Measurements from ENCODE around the gene GUK1.
"Not testable (repeated sequence)": the region's sequence is repeated elsewhere in the genome, so short reads cannot be mapped to it uniquely, and the experiment has no call there.

Gene GUK1

GRCh38 chr1:228164561-228165371, 24.7 kb downstream of the GUK1 start:
- DNase-seq: no peak

DNA sequence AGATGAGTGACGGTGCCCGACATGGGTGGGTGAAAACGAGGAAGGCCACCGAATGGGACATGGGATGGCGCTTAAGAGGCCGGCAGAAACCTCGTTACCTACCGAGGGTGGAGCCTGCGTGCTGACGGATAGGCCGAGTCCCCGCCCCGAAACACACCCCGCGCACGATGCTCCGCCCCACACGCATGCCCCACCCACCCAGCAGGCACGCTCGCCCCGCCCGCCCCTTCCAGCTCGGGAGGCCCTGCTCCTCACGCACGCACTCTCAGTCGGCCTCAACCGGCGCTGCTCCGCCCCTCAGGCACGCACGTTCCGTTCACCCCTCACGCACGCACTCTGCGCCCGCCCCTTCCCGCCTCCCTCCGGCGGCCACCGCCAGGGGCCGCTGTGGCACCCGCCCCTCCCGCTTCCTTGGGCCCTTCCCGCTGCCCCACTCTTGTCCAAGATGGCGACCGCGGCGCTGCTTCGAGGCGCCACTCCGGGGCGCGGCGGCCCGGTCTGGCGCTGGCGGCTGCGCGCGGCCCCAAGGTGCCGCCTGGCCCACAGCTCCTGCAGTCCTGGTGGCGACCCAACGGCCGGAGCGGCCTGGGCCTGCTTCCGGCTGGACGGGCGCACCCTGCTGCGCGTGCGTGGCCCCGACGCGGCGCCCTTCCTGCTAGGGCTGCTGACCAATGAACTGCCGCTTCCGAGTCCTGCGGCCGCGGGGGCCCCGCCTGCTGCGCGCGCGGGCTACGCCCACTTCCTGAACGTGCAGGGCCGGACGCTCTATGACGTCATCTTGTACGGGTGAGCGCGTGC, 25.5 kb downstream of the GUK1 start, which contains the start of gene IBA57:
Gene IBA57 (plus strand): TSS at position 433 of the 798 bp plus-strand sequence. CDS start 13 bp downstream, at position 446.
- peak; percentile 94 for DNase-seq

DNA sequence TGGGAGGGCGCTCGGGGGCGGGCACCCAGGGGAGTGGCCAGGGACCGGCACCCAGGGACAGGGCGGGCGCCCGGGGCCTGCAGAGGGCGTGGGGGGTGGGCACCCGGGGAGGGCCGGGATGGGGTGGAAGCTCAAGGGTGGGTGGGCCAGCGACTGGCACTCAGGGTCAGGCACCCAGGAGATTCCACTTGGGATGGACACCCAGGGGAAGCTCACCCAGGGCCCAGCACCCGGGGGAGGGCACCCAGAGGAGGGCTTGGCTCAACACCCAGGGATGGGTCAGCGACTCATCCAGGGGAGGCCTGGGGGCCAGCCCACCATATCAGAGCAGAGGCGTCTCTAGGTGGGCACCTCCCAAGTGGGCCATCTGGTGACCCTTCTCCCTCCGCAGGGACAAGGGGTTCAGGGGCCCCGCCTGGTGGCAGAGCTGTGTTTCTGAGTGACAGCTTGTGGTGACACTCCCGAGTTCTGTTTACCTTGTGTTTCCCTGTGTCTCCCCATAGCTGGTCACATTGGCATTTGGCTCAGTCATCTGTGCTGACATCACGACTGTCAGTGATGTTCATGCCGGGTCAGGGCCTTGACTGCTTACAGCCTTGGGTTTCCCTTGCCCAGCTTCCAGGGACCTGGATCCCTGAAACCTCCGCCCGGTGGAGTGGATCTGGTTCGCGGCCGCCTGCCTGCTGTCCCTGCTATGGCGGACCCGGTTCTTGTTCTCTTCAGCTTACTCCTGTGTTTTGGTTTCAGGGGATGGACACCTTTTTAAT, 26.3 kb downstream of the GUK1 start:
- no peak for DNase-seq

DNA sequence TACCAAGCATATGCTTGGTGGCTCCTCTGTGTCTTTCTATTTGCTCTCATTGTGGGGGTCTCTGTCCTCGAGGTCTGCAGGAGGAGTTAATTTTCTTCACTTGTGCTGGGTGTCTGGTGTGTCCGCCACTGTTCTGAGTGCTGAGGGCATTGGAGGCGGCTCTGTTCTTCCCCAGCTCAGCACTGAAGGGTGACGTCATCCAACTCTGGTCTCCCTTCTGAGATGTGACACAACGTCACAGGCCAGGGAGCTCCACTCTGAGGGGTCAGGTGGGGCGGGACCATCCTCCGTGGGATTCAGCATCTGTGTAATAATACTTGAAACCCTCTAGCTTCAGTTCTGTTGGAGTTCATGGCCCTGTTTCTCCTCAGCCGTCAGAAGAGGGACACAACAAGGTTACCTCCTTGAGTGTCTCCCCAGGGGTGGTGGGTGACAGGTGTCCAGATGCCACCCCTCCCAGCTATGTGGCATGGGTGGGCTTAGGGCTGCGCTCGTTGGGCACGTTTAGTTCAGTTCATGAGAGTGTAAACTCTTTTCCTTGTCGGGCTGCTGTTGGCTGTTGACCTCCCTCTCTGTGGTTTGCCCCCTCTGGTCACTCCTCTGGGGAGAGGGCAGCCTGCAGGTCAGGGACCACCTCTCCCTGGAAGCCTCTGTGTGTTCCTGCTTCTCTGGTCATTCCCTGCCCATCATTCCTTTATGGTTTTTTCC, 28.6 kb downstream of the GUK1 start:
- DNase-seq: no peak

GRCh38 chr1:228169345-228169744, 29.3 kb downstream of the GUK1 start:
- no peak for DNase-seq

DNA sequence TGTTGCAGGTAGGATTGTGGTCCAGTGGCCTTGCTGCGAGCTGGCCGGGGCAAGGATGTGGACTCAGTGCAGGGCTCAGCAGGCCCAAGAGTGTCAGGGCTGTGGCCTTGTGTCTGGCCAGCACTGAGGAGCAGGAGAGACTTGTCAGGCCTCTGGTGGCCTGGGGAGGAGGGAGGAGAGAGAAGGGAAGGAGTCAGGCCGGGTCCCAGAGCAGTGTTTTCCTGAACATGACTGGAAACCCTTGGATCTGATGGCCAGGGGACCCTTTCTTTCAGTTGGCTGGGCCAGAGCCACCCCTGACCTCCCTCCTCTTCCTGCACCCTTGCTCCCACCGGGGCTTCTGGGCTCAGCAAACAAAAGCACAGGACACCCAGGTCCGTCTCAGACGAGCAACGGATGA, 30.6 kb downstream of the GUK1 start:
- no peak for DNase-seq

GRCh38 chr1:228171221-228171891, 31.3 kb downstream of the GUK1 start:
- DNase-seq: no peak

DNA sequence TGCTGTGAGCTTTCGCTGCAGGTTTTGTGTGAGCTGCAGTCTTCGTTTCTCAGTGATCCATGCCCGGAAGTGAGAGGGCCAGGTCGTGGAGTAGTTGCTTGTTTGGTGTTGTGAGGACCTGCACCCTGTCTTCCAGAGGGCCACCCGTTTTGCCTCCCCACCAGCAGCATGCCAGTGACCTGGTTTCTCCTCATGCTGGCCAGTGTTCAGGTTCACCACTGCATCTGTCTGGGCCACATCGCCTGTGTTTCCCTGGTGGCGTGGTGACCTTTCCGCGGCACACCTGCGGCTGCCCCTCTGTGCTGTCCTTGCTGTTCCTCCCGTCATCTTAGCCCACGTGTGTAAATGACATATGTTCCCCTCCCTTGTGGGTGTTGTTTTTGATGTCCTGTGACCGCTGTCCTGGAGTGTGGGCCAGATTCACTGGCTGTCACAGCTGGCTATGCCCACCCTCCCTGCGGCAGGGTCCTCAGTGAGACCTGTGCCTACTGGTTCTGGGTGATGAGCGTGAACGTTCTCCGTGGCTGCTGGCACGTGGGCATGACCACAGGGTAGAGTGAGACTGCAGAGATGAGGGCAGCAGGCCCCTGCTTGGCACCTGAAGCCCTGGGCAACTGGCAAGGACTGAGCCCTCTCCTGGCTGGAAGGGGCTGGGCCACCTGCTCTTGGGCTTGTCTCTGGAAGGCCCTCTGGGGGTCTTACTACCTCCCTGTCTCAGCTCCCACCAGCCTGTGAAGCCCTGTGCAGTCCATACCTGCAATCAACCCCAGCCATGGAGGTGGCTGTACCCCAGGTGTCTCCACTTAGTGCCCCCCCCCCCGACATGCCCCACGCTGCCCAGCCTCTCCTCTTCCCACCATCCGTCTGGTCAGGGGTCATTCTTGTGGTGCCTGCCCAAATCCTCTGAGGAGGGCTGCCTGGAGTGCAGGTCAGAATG, 32.8 kb downstream of the GUK1 start:
- DNase-seq: no peak

DNA sequence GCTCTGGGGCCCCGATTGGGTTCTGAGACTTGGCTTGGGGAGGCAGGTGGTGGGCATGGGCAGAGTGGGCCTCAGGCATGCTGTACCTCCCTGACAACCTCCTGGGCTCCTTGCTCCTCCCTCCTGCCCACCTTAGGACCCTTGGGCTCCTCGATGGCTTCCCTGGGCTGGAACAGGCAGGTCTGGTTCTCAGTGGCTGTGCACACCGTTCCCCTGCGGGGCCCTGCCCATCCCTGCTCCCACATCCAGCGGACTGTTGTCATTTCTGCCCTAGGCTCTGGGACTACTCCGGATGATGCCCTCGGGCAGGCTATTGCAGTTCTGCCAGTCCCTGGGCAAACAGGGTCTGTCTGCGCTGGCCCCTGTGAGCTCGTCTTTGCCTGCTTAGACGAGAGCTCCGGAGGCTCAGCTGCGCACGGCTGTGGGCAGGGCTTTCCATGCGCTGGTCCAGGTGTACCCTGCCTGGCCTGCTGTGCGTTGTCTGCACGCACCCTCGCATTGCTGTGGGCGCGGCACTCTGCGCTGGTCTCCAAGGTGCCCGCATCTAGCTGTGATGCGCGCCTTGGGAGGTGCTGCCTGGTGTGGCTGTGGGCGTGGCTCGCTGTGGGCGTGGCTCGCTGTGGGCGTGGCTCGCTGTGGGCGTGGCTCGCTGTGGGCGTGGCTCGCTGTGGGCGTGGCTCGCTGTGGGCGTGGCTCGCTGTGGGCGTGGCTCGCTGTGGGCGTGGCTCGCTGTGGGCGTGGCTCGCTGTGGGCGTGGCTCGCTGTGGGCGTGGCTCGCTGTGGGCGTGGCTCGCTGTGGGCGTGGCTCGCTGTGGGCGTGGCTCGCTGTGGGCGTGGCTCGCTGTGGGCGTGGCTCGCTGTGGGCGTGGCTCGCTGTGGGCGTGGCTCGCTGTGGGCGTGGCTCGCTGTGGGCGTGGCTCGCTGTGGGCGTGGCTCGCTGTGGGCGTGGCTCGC, 33.7 kb downstream of the GUK1 start:
- DNase-seq: not testable (repeated sequence)

GRCh38 chr1:228174482-228175315, 34.6 kb downstream of the GUK1 start:
- no peak for DNase-seq

DNA sequence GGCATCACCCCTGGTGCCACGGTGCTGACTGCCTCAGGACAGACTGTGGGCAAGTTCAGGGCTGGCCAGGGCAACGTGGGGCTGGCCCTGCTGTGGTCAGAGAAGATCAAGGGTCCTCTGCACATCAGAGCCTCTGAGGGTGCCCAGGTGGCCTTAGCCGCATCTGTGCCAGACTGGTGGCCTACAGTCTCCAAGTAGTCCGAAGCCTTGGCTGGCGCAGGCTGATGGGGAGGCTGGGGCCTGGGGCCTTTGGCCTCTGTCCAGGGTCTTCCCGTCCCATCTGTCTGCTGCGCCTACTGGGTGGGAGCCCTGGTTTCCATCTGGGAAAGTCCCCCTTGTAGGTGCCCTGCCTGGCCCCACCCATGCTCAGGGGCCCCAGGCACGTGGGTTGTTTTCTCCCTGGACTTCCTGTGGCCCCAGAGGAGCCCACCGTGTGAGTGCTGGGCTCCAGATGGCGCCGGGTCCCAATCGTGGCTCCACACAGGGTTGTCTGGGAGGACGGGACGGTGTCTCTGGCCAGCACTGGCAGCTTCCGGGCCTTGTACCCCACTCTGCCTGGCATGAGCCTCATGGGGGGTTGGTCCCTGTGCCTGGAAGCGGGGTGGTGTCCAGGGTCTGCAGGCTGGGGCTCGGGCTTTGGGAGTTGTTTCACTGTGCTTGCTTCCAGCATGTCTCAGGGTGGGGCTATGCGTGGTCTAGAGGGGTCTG, 35.4 kb downstream of the GUK1 start:
- DNase-seq: no peak

- no peak for DNase-seq
Observed at GRCh38 chr1:228176024-228176395, 35.9 kb downstream of the GUK1 start.

- DNase-seq: no peak
Observed at GRCh38 chr1:228176461-228177182, 36.5 kb downstream of the GUK1 start.

GRCh38 chr1:228177183-228177475, 37.0 kb downstream of the GUK1 start:
- DNase-seq: no peak

- DNase-seq: no peak
Observed at GRCh38 chr1:228177721-228178710, 37.9 kb downstream of the GUK1 start.

All from NCI-H510A treated with DMSO at 0.1 percent for 48 hours (cell line).